ENCODE measurements around the gene CPLANE1. TPM values are rescaled to one million over a fixed set of nuclear protein-coding genes. Genes with fewer than 3 reads are reported as not detected.

The CPLANE1 gene
- total RNA-seq, 2 experiments from 2014 or later, result 5.8 TPM

- no peaks in the 10 kb centered on the region for H3K27me3 Mint-ChIP-seq
- H3K27ac Mint-ChIP-seq, result no peak overlapping the region
- H3K4me3 Mint-ChIP-seq, result no peak overlapping the region
- peaks cover 3% of the 10 kb centered on the region for H3K9me3 Mint-ChIP-seq
- H3K4me1 Mint-ChIP-seq, result no peaks in the 10 kb centered on the region
- H3K36me3 Mint-ChIP-seq, result peaks cover 36% of the 10 kb centered on the region
- no peak for DNase-seq
Measured at GRCh38 chr5:37080697-37081096, 168.5 kb downstream of the CPLANE1 start.

GRCh38 chr5:37077146-37077545 is 172.0 kb downstream of the CPLANE1 start:
- no peaks in the 10 kb centered on the region for H3K4me1 Mint-ChIP-seq
- no peak overlapping the region for H3K27ac Mint-ChIP-seq
- H3K27me3 Mint-ChIP-seq, result no peaks in the 10 kb centered on the region
- H3K4me3 Mint-ChIP-seq, result no peak overlapping the region
- H3K9me3 Mint-ChIP-seq, result peaks cover 3% of the 10 kb centered on the region
- no peak for DNase-seq
- peaks cover 19% of the 10 kb centered on the region for H3K36me3 Mint-ChIP-seq

- no peak overlapping the region for H3K27ac Mint-ChIP-seq
Measured at GRCh38 chr5:37075399-37075950, 173.7 kb downstream of the CPLANE1 start.

GRCh38 chr5:37071901-37072581 is 177.1 kb downstream of the CPLANE1 start:
- Mint-ChIP-seq H3K36me3 (no peaks in the 10 kb centered on the region), H3K4me1 (no peaks in the 10 kb centered on the region), H3K27ac (no peak overlapping the region), H3K4me3 (no peak overlapping the region), H3K27me3 (no peaks in the 10 kb centered on the region), H3K9me3 (no peaks in the 10 kb centered on the region)
- no peak for DNase-seq

More at GRCh38 chr5:37075399-37075950, 173.7 kb downstream of the CPLANE1 start:
- Mint-ChIP-seq H3K4me3 (no peak overlapping the region), H3K9me3 (peaks cover 3% of the 10 kb centered on the region), H3K27me3 (no peaks in the 10 kb centered on the region), H3K4me1 (no peaks in the 10 kb centered on the region), H3K36me3 (peaks cover 19% of the 10 kb centered on the region)
- no peak for DNase-seq

- H3K4me1 Mint-ChIP-seq, result no peaks in the 10 kb centered on the region
- H3K27me3 Mint-ChIP-seq, result no peaks in the 10 kb centered on the region
- no peaks in the 10 kb centered on the region for H3K36me3 Mint-ChIP-seq
- no peaks in the 10 kb centered on the region for H3K9me3 Mint-ChIP-seq
- no peak overlapping the region for H3K27ac Mint-ChIP-seq
- H3K4me3 Mint-ChIP-seq, result no peak overlapping the region
- no peak for DNase-seq
Measured at GRCh38 chr5:37071487-37071886, 177.7 kb downstream of the CPLANE1 start.

- Mint-ChIP-seq H3K27me3 (no peaks in the 10 kb centered on the region), H3K36me3 (peaks cover 1% of the 10 kb centered on the region), H3K9me3 (no peaks in the 10 kb centered on the region), H3K4me3 (no peak overlapping the region), H3K4me1 (no peaks in the 10 kb centered on the region), H3K27ac (no peak overlapping the region)
- no peak for DNase-seq
Measured at GRCh38 chr5:37064442-37064841, 184.7 kb downstream of the CPLANE1 start.

GRCh38 chr5:37063739-37064138 is 185.4 kb downstream of the CPLANE1 start:
- H3K4me1 Mint-ChIP-seq, result no peaks in the 10 kb centered on the region
- no peaks in the 10 kb centered on the region for H3K9me3 Mint-ChIP-seq
- H3K27me3 Mint-ChIP-seq, result no peaks in the 10 kb centered on the region

GRCh38 chr5:37060030-37060429 is 189.1 kb downstream of the CPLANE1 start:
- no peak for DNase-seq
- Mint-ChIP-seq H3K9me3 (no peaks in the 10 kb centered on the region), H3K4me1 (no peaks in the 10 kb centered on the region), H3K27ac (no peak overlapping the region), H3K36me3 (peaks cover 7% of the 10 kb centered on the region), H3K4me3 (no peak overlapping the region), H3K27me3 (no peaks in the 10 kb centered on the region)

More at GRCh38 chr5:37063739-37064138, 185.4 kb downstream of the CPLANE1 start:
- Mint-ChIP-seq H3K36me3 (peaks cover 4% of the 10 kb centered on the region), H3K4me3 (no peak overlapping the region), H3K27ac (no peak overlapping the region)
- DNase-seq, result no peak

- no peak for DNase-seq
- no peak overlapping the region for H3K4me3 Mint-ChIP-seq
- no peaks in the 10 kb centered on the region for H3K9me3 Mint-ChIP-seq
- H3K27ac Mint-ChIP-seq, result no peak overlapping the region
- H3K4me1 Mint-ChIP-seq, result no peaks in the 10 kb centered on the region
- H3K27me3 Mint-ChIP-seq, result no peaks in the 10 kb centered on the region
- peaks cover 7% of the 10 kb centered on the region for H3K36me3 Mint-ChIP-seq
Measured at GRCh38 chr5:37056762-37057161, 192.4 kb downstream of the CPLANE1 start.

Other genes with a start within 250 kb of the CPLANE1 start
- 100 to 1,000 TPM; 106 to 111 TPM for gene NUP155, start 121.7 kb upstream of the CPLANE1 start, total RNA-seq
- 10 to 100 TPM; 36.2 to 36.8 TPM for gene WDR70, start 129.9 kb upstream of the CPLANE1 start, total RNA-seq

All from activated naive CD8-positive, alpha-beta T cell treated with anti-CD3 and anti-CD28 coated beads for 36 hours (primary cell).